HS-5 (cell line): ENCODE results near the gene KRT9.
"Not testable (repeated sequence)": the region's sequence is repeated elsewhere in the genome, so short reads cannot be mapped to it uniquely, and the experiment has no call there.

Experiments used
- DNase-seq: peaks from one replicate; pipeline ENCODE4 v3.0.0-alpha.2; 2012; ENCODE audit warnings: low read depth

KRT9 gene

GRCh38 chr17:41545829-41546410 lies 25.9 kb downstream of the KRT9 start:
- no peak for DNase-seq

- DNase-seq, result no peak
Measured at GRCh38 chr17:41544935-41545334, 26.9 kb downstream of the KRT9 start.

GRCh38 chr17:41544491-41544892 lies 27.4 kb downstream of the KRT9 start:
- DNase-seq, result no peak

- not testable (repeated sequence) for DNase-seq
Measured at GRCh38 chr17:41542786-41543185, 29.1 kb downstream of the KRT9 start.

- no peak for DNase-seq
Measured at GRCh38 chr17:41542357-41542756, 29.5 kb downstream of the KRT9 start.

- no peak for DNase-seq
Measured at GRCh38 chr17:41540921-41541625, 30.8 kb downstream of the KRT9 start.

- DNase-seq, result no peak
Measured at GRCh38 chr17:41539979-41540701, 31.7 kb downstream of the KRT9 start.

- no peak for DNase-seq
Measured at GRCh38 chr17:41539071-41539492, 32.8 kb downstream of the KRT9 start.

GRCh38 chr17:41538565-41538991 lies 33.3 kb downstream of the KRT9 start:
- no peak for DNase-seq

- no peak for DNase-seq
Measured at GRCh38 chr17:41537990-41538389, 33.9 kb downstream of the KRT9 start.

- DNase-seq, result no peak
Measured at GRCh38 chr17:41537614-41537954, 34.3 kb downstream of the KRT9 start.

- DNase-seq, result no peak
Measured at GRCh38 chr17:41536741-41537613, 34.9 kb downstream of the KRT9 start.

GRCh38 chr17:41535764-41536481 lies 35.9 kb downstream of the KRT9 start:
- DNase-seq, result no peak

GRCh38 chr17:41534899-41535546 lies 36.8 kb downstream of the KRT9 start:
- no peak for DNase-seq

GRCh38 chr17:41533613-41534012 lies 38.2 kb downstream of the KRT9 start:
- DNase-seq, result no peak

GRCh38 chr17:41532947-41533570 lies 38.8 kb downstream of the KRT9 start:
- no peak for DNase-seq

GRCh38 chr17:41531993-41532392 lies 39.9 kb downstream of the KRT9 start:
- DNase-seq, result no peak

- peak; percentile 65 for DNase-seq
Measured at GRCh38 chr17:41530062-41531048, 41.5 kb downstream of the KRT9 start.

- no peak for DNase-seq
Measured at GRCh38 chr17:41529491-41529915, 42.4 kb downstream of the KRT9 start.
